Tibial nerve (tissue), 4 donors: Measurements from ENCODE around the gene CTBP2.

ENCODE experiments used
- EP300 ChIP-seq, 2 donors: sonication (generic); formaldehyde crosslinking; IDR thresholded peaks; one replicate each; pipeline ENCODE4 v1.6.1; 2017; ENCODE audit warnings: antibody characterized with exemption in 2 of 2, mild to moderate bottlenecking in 1 of 2
- TF ChIP-seq, protein P1 (sequence below), 5 experiments: fragments of 200-600 bp in 3 of 5; fragments of 450-650 bp in 2 of 5; sonication (generic) in 3 of 5; IDR thresholded peaks; one replicate each; pipeline ENCODE4 v1.5.1; 2016 to 2019; ENCODE audit warnings: antibody characterized with exemption in 5 of 5, mild to moderate bottlenecking in 3 of 5, moderate library complexity in 2 of 5

DNA sequence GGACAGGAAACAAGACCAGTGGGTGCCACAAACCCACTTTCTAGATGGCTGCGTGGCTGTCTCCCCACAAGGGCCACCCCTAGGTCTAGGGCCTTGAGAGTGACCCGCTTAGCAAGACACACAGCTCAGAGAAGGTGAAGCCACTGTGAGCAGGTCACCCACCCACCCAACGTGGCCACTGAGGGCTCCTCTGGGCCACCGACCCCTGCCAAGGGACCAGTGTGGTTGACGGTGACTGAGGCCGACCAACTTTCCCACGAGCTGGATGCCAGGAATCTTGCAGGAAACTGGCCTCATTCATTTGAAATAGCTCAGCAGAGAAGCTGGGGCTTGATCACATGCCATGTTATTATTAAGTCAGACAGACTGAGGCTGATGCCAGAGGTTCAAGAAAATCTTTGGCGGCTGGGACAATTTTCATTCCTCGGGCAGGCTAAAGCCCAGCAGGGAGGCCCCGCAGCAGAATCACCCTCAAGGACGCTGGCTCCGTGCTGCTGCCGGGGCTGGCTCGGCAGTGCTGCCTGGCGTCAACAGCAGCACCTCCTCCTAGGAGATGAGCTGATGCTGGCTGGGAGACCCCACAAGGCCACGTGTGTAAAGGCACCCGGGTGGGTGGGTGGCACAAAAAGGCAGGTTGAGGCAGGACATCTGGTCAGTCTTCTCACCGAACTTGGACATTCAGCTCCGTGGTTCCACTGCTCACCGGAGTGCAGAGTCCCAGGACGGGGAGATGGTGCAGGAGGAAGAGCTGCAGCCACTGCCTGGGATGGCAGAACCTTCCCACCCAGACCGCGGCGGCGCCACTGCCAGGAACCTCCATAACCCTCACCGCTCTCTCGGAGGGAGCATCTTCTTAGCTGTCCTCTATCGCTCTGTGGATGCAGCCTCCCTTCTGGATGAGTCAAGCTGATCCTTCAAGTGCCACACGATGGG, 160.7 kb downstream of the CTBP2 start:
- TF ChIP-seq, protein P1, sequence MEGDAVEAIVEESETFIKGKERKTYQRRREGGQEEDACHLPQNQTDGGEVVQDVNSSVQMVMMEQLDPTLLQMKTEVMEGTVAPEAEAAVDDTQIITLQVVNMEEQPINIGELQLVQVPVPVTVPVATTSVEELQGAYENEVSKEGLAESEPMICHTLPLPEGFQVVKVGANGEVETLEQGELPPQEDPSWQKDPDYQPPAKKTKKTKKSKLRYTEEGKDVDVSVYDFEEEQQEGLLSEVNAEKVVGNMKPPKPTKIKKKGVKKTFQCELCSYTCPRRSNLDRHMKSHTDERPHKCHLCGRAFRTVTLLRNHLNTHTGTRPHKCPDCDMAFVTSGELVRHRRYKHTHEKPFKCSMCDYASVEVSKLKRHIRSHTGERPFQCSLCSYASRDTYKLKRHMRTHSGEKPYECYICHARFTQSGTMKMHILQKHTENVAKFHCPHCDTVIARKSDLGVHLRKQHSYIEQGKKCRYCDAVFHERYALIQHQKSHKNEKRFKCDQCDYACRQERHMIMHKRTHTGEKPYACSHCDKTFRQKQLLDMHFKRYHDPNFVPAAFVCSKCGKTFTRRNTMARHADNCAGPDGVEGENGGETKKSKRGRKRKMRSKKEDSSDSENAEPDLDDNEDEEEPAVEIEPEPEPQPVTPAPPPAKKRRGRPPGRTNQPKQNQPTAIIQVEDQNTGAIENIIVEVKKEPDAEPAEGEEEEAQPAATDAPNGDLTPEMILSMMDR (IDR thresholded peaks at IDR 0.05) = no peak
- peak in 1 of 2 donors; percentile 12 for TF ChIP-seq EP300 (IDR thresholded peaks at IDR 0.05)
